GM21381 (cell line): ENCODE results near the gene HOXA6.
A peak's percentile ranks its signal among the peaks of the same experiment; 100 is the strongest.

Experiments used
- ATAC-seq: cut with Tn5 transposase; IDR thresholded peaks from one replicate; pipeline ENCODE4 v1.9.1; 2021; ENCODE audit warnings: mild to moderate bottlenecking, moderate library complexity; ENCODE audit not compliant: unreplicated experiment

HOXA6 gene

GRCh38 chr7:27152816-27153442 lies 5.4 kb upstream of the HOXA6 start:
- ATAC-seq, result no peak

- ATAC-seq, result no peak
These were observed 4.6 kb upstream of the HOXA6 start, which contains the start of gene HOXA3 for GRCh38 chr7:27151931-27152815. HOXA3 (minus strand) TSS chr7:27152583; CDS start chr7:27110640, 41,943 bp downstream.

GRCh38 chr7:27151341-27151930 lies 3.9 kb upstream of the HOXA6 start:
- no peak for ATAC-seq

GRCh38 chr7:27150568-27151340 lies 3.2 kb upstream of the HOXA6 start:
- ATAC-seq, result peak; percentile 88

GRCh38 chr7:27149842-27150567 lies 2.4 kb upstream of the HOXA6 start:
- no peak for ATAC-seq

GRCh38 chr7:27148756-27149641 lies 1.4 kb upstream of the HOXA6 start:
- no peak for ATAC-seq

GRCh38 chr7:27148031-27148755 lies 619 bp upstream of the HOXA6 start:
- ATAC-seq, result no peak

GRCh38 chr7:27146491-27147198 lies 929 bp downstream of the HOXA6 start:
- no peak for ATAC-seq

- no peak for ATAC-seq
These were observed 1.6 kb downstream of the HOXA6 start for GRCh38 chr7:27145914-27146412.

- no peak for ATAC-seq
These were observed 2.2 kb downstream of the HOXA6 start for GRCh38 chr7:27145165-27145913.

- no peak for ATAC-seq
These were observed 2.8 kb downstream of the HOXA6 start for GRCh38 chr7:27144781-27145164.

GRCh38 chr7:27143950-27144780 lies 3.4 kb downstream of the HOXA6 start:
- ATAC-seq, result no peak

GRCh38 chr7:27143023-27143949 lies 4.3 kb downstream of the HOXA6 start, which contains the start of gene HOXA5:
HOXA5 (minus strand) TSS chr7:27143681; CDS start chr7:27143607, 74 bp downstream.
- no peak for ATAC-seq

- no peak for ATAC-seq
These were observed 5.0 kb downstream of the HOXA6 start for GRCh38 chr7:27142580-27143022.

GRCh38 chr7:27141923-27142579 lies 5.5 kb downstream of the HOXA6 start:
- ATAC-seq, result no peak
